Endodermal cell (in vitro differentiated cells): ENCODE data around the gene P4HA3. TPM values are rescaled to one million over a fixed set of nuclear protein-coding genes. Genes with fewer than 3 reads are reported as not detected.

Source experiments
- DNase-seq: peaks from one replicate; pipeline ENCODE4 v3.0.0-alpha.2; 2017
- H3K27ac ChIP-seq: 2 replicates; pipeline ENCODE4 v1.5.1; 2013; ENCODE audit warnings: mild to moderate bottlenecking, low read depth, low read length, moderate library complexity
- H3K27me3 ChIP-seq: 2 replicates; pipeline ENCODE4 v1.6.1; 2013; ENCODE audit warnings: mild to moderate bottlenecking, low read length, moderate library complexity; ENCODE audit not compliant: insufficient read depth, control insufficient read depth, poor library complexity, severe bottlenecking
- H3K36me3 ChIP-seq: 2 replicates; pipeline ENCODE4 v1.7.0; 2013; ENCODE audit warnings: mild to moderate bottlenecking, low read length, moderate library complexity; ENCODE audit not compliant: control insufficient read depth, insufficient read depth
- H3K4me1 ChIP-seq: one replicate; pipeline ENCODE4 v1.7.0; 2013; ENCODE audit warnings: low read length; ENCODE audit not compliant: control insufficient read depth, insufficient read depth
- H3K4me3 ChIP-seq: 2 replicates; pipeline ENCODE4 v1.5.1; 2013; ENCODE audit warnings: mild to moderate bottlenecking, low read length, moderate library complexity
- H3K9ac ChIP-seq: 2 replicates; pipeline ENCODE4 v1.6.1; 2013; ENCODE audit warnings: mild to moderate bottlenecking, low read length, moderate library complexity; ENCODE audit not compliant: poor library complexity, severe bottlenecking; ENCODE audit errors: extremely low read depth
- H3K9me3 ChIP-seq: 2 replicates; pipeline ENCODE4 v1.6.1; 2013; ENCODE audit warnings: mild to moderate bottlenecking, low read length, moderate library complexity; ENCODE audit not compliant: control insufficient read depth
- H3K27ac Mint-ChIP-seq: 2 replicates; pipeline ENCODE4 v1.8.0; 2020; ENCODE audit warnings: mixed read lengths
- H3K27me3 Mint-ChIP-seq: 2 replicates; pipeline ENCODE4 v1.8.0; 2021; ENCODE audit warnings: mild to moderate bottlenecking, mixed read lengths; ENCODE audit not compliant: insufficient read depth
- H3K36me3 Mint-ChIP-seq: 2 replicates; pipeline ENCODE4 v1.8.0; 2020; ENCODE audit warnings: low read depth, mixed read lengths
- H3K4me1 Mint-ChIP-seq: 2 replicates; pipeline ENCODE4 v1.8.0; 2020; ENCODE audit warnings: mixed read lengths
- H3K4me3 Mint-ChIP-seq: 2 replicates; pipeline ENCODE4 v1.8.0; 2020; ENCODE audit warnings: mild to moderate bottlenecking, moderate library complexity, mixed read lengths
- H3K9me3 Mint-ChIP-seq: 2 replicates; pipeline ENCODE4 v1.8.0; 2020; ENCODE audit warnings: mild to moderate bottlenecking, mixed read lengths
- CTCF ChIP-seq: fragments of 200-600 bp; sonication (generic); conservative IDR thresholded peaks from 2 replicates; pipeline ENCODE4 v1.5.0; 2021; ENCODE audit warnings: antibody characterized with exemption, mild to moderate bottlenecking
- WGBS, 2 experiments: methylation state at CpG; one replicate each; pipeline versions ENCODE4 v1.1.5 to v1.1.7; 2013; ENCODE audit warnings: missing lambda C conversion rate in 2 of 2, mixed read lengths in 1 of 2; ENCODE audit not compliant: insufficient coverage in 1 of 2, insufficient read length in 1 of 2; 5-methylcytosine and 5-hydroxymethylcytosine counted together
- total RNA-seq, 2 donors: library from RNA; stranded (reverse); fragmentation: NEBNext Ultra II Directional in 1 of 2; extraction: Animal tissue kit (Norgen Biotek cat#: 25700) in 1 of 2; gene quantifications; 2 replicates in 1 of 2; 3 replicates in 1 of 2; pipeline ENCODE4 v1.2.1, GENCODE V29; 2021

Gene P4HA3
- total RNA-seq, 2 donors from 2014 or later: not detected

DNA sequence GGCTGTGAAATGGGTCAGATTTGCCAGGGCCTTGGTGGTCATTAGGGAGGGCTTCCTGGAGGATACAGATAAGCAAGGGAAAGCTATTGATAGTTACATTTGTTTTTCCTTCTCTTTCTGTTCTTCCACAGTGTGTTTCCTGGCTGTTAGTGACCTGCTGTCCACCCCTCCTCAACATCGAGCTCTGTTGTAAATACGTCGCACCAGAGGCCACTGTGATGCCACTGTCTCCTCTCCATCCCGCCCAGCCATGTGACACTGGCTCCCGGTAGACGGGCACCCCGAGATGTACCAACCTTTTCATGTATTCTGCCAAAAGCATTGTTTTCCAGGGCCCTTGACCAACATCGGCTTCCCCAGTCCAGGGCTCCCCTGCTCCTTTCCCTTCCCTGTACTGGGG, 58.1 kb downstream of the P4HA3 start:
- peaks cover 15% of the 10 kb centered on the region for H3K36me3 ChIP-seq
- H3K27me3 ChIP-seq: no peaks in the 10 kb centered on the region
- no peak for DNase-seq
- Mint-ChIP-seq H3K4me1 (peaks cover 9% of the 10 kb centered on the region), H3K36me3 (peaks cover 15% of the 10 kb centered on the region), H3K9me3 (no peaks in the 10 kb centered on the region), H3K27ac (no peak overlapping the region), H3K27me3 (peaks cover 3% of the 10 kb centered on the region), H3K4me3 (no peak overlapping the region)
- WGBS, 2 experiments: 91 to 95% methylated on average over 8 of the region's 8 CpGs
- no peak overlapping the region for H3K27ac ChIP-seq
- no peak overlapping the region for H3K4me3 ChIP-seq
- H3K9me3 ChIP-seq: no peaks in the 10 kb centered on the region
- TF ChIP-seq CTCF: no peak
- peaks cover 3% of the 10 kb centered on the region for H3K4me1 ChIP-seq
- no peak overlapping the region for H3K9ac ChIP-seq

DNA sequence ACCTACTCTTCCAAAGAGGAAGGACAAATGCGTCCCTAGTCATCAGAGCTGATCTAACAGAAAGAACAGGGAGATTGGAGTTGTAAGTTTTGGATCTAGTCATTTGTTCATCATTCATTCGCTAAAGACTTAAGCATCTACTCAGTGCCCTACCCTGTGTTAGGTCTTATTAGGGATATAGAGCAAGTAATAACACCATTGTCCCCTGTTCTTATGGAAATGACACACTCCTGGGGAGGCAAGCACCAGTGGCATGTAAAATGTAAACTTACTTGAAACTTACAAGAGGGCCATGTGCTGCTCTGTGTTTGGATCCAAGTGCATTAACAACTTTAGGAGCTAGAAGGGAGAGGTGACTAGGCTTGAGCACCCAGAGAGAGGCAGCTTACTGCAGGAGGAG, 61.9 kb downstream of the P4HA3 start:
- Mint-ChIP-seq H3K27ac (no peak overlapping the region), H3K9me3 (no peaks in the 10 kb centered on the region), H3K27me3 (no peaks in the 10 kb centered on the region), H3K36me3 (peaks cover 33% of the 10 kb centered on the region), H3K4me1 (peaks cover 2% of the 10 kb centered on the region), H3K4me3 (no peak overlapping the region)
- no peaks in the 10 kb centered on the region for H3K27me3 ChIP-seq
- no peak overlapping the region for H3K27ac ChIP-seq
- WGBS, 2 experiments: 94% methylated on average over 2 of the region's 2 CpGs; no CpG with 5 or more reads in 1 of the 2 experiments
- H3K36me3 ChIP-seq: peaks cover 31% of the 10 kb centered on the region
- H3K9ac ChIP-seq: no peak overlapping the region
- H3K9me3 ChIP-seq: peaks cover 6% of the 10 kb centered on the region
- no peak for TF ChIP-seq CTCF
- no peak for DNase-seq
- no peak overlapping the region for H3K4me3 ChIP-seq
- H3K4me1 ChIP-seq: no peaks in the 10 kb centered on the region

DNA sequence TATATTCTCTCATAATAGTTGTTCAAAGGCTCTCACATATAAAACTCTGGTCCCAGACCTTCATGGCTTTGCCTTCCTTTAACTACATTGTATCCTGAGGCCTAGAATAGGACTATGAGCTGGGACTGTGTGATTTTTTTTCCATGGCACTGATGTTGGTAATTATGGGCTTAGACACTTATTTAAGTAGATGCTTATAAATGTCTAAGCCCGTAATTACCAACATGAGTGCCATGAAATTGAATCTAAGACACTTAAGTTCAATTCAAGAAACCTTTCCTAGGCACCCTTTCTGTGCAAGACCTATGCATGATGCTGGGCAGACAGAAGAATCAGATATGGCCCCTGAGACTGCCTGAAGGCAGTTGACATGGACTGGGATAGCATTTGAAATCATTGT, 63.0 kb downstream of the P4HA3 start:
- H3K36me3 ChIP-seq: peaks cover 31% of the 10 kb centered on the region
- H3K36me3 Mint-ChIP-seq: peaks cover 29% of the 10 kb centered on the region
- no peak for TF ChIP-seq CTCF
- peaks cover 2% of the 10 kb centered on the region for H3K4me1 Mint-ChIP-seq
- H3K27me3 Mint-ChIP-seq: no peaks in the 10 kb centered on the region
- no peaks in the 10 kb centered on the region for H3K4me1 ChIP-seq
- no peak for DNase-seq
- H3K4me3 ChIP-seq: no peak overlapping the region
- H3K27me3 ChIP-seq: no peaks in the 10 kb centered on the region
- H3K4me3 Mint-ChIP-seq: no peak overlapping the region
- H3K9ac ChIP-seq: no peak overlapping the region
- H3K27ac Mint-ChIP-seq: no peak overlapping the region
- peaks cover 6% of the 10 kb centered on the region for H3K9me3 ChIP-seq
- 94% methylated on average over 1 of the region's 1 CpG; no CpG with 5 or more reads in 1 of the 2 experiments for WGBS, 2 experiments
- no peaks in the 10 kb centered on the region for H3K9me3 Mint-ChIP-seq
- H3K27ac ChIP-seq: no peak overlapping the region
